Urinary bladder (tissue), 2 donors: ENCODE measurements around the gene PPP2CA. TPM values are rescaled to one million over a fixed set of nuclear protein-coding genes. Genes with fewer than 3 reads are reported as not detected.

Experiments
- polyA plus RNA-seq: library from polyadenylated mRNA; stranded (reverse); fragments of 200-250 nt; gene quantifications from one replicate; pipeline ENCODE4 v1.2.3, GENCODE V29; 2013
- small RNA-seq: library from RNA; depleted of rRNA; stranded (forward); fragments of <200 nt; gene quantifications from one replicate; pipeline ENCODE3, GENCODE V24; 2014
- total RNA-seq: library from RNA; depleted of rRNA; stranded (reverse); fragments of >200 nt; gene quantifications from one replicate; pipeline ENCODE4 v1.2.3, GENCODE V29; 2014
- donor health status: healthy.

Gene PPP2CA
- total and polyA plus RNA-seq, 2 donors, result 67.5 to 77.9 TPM

Small RNA genes within 50 kb of the gene (small RNA-seq; reads per million reads assigned to genes)
- gene MIR3661, result not detected

Other genes with a start within 250 kb of the PPP2CA start
- gene VDAC1, start 221.1 kb downstream of the PPP2CA start, total RNA-seq, result 136 TPM
- gene VDAC1, start 221.1 kb downstream of the PPP2CA start, polyA plus RNA-seq, result 94.3 TPM
- 1.1 TPM for gene TCF7, start 111.4 kb downstream of the PPP2CA start, total RNA-seq
- 3.9 TPM for gene TCF7, start 111.4 kb downstream of the PPP2CA start, polyA plus RNA-seq
- gene SKP1, start 49.1 kb downstream of the PPP2CA start, total RNA-seq, result 272 TPM
- gene SKP1, start 49.1 kb downstream of the PPP2CA start, polyA plus RNA-seq, result 745 TPM
- 6.0 TPM for gene CDKL3, start 141.1 kb upstream of the PPP2CA start, total RNA-seq
- gene CDKL3, start 141.1 kb upstream of the PPP2CA start, polyA plus RNA-seq, result 2.1 TPM
- 80.4 TPM for gene UBE2B, start 145.5 kb upstream of the PPP2CA start, total RNA-seq
- 81.8 TPM for gene UBE2B, start 145.5 kb upstream of the PPP2CA start, polyA plus RNA-seq
- gene CDKN2AIPNL, start 185.8 kb upstream of the PPP2CA start, total RNA-seq, result 24.5 TPM
- gene CDKN2AIPNL, start 185.8 kb upstream of the PPP2CA start, polyA plus RNA-seq, result 24.1 TPM